OCI-LY1 (cell line): ENCODE data around the gene SAMD5.

Experiments used
- H2AFZ ChIP-seq: fragments of 200-600 bp; sonication (generic), shearing (Covaris generic); 2 replicates; pipeline ENCODE4 v1.6.0; 2014; ENCODE audit warnings: antibody characterized with exemption, mild to moderate bottlenecking, low read length
- H3F3A ChIP-seq: fragments of 200-600 bp; sonication (generic), shearing (Covaris generic); 2 replicates; pipeline ENCODE4 v1.6.0; 2014; ENCODE audit warnings: mild to moderate bottlenecking, antibody characterized with exemption, low read length, moderate library complexity; ENCODE audit not compliant: insufficient read depth
- H3K27ac ChIP-seq: fragments of 200-600 bp; sonication (generic); 2 replicates; pipeline ENCODE4 v1.5.1; 2014; ENCODE audit warnings: low read length, mixed run types, mild to moderate bottlenecking, low read depth; ENCODE audit not compliant: poor library complexity, severe bottlenecking
- H3K27me3 ChIP-seq: fragments of 200-600 bp; sonication (generic); 2 replicates; pipeline ENCODE4 v1.6.0; 2014; ENCODE audit warnings: antibody characterized with exemption, mild to moderate bottlenecking, low read length, moderate library complexity; ENCODE audit not compliant: insufficient read depth
- H3K36me3 ChIP-seq: fragments of 200-600 bp; sonication (generic); 2 replicates; pipeline ENCODE4 v1.6.1; 2014; ENCODE audit warnings: mild to moderate bottlenecking, antibody characterized with exemption, low read length, moderate library complexity, mixed read lengths; ENCODE audit not compliant: insufficient read depth
- H3K4me1 ChIP-seq: fragments of 200-600 bp; sonication (generic); 2 replicates; pipeline ENCODE4 v1.5.1; 2014; ENCODE audit warnings: mild to moderate bottlenecking, low read length, moderate library complexity; ENCODE audit not compliant: insufficient read depth, severe bottlenecking
- H3K4me2 ChIP-seq: fragments of 200-600 bp; sonication (generic), shearing (Covaris generic); 2 replicates; pipeline ENCODE4 v1.6.1; 2014; ENCODE audit warnings: low read length
- H3K4me3 ChIP-seq: fragments of 200-600 bp; sonication (generic); 2 replicates; pipeline ENCODE4 v1.5.1; 2014; ENCODE audit warnings: low read length, low read depth, mild to moderate bottlenecking, mixed read lengths; ENCODE audit not compliant: poor library complexity, severe bottlenecking
- H3K79me2 ChIP-seq: fragments of 200-600 bp; shearing (Covaris generic); 2 replicates; pipeline ENCODE4 v1.6.1; 2016; ENCODE audit warnings: mixed run types, low read length, mixed read lengths; ENCODE audit not compliant: insufficient read depth
- H3K9ac ChIP-seq: fragments of 200-600 bp; sonication (generic), shearing (Covaris generic); 2 replicates; pipeline ENCODE4 v1.6.1; 2014; ENCODE audit warnings: mild to moderate bottlenecking, low read length, mixed read lengths
- H3K9me2 ChIP-seq: fragments of 200-600 bp; sonication (generic), shearing (Covaris generic); 2 replicates; pipeline ENCODE4 v1.6.1; 2014; ENCODE audit warnings: low read depth, mild to moderate bottlenecking, low read length, mixed read lengths
- H3K9me3 ChIP-seq: fragments of 200-600 bp; shearing (Covaris generic); 2 replicates; pipeline ENCODE4 v1.6.1; 2014; ENCODE audit warnings: low read length, mixed read lengths
- H4K20me1 ChIP-seq: fragments of 200-600 bp; sonication (generic), shearing (Covaris generic); 2 replicates; pipeline ENCODE4 v1.6.0; 2016; ENCODE audit warnings: mild to moderate bottlenecking, low read length; ENCODE audit not compliant: insufficient read depth
- CTCF ChIP-seq: fragments of 200-600 bp; sonication (generic), shearing (Covaris generic); IDR thresholded peaks from 2 replicates; pipeline ENCODE4 v1.5.1; 2017; ENCODE audit warnings: mild to moderate bottlenecking, antibody characterized with exemption, low read length, moderate library complexity, mixed read lengths
- EZH2 ChIP-seq: fragments of 200-600 bp; sonication (generic), shearing (Covaris generic); IDR thresholded peaks from 2 replicates; pipeline ENCODE4 v1.8.0; 2017; ENCODE audit warnings: borderline replicate concordance, mixed run types, mild to moderate bottlenecking, antibody characterized with exemption, low read length, moderate library complexity, mixed read lengths

The SAMD5 gene

GRCh38 chr6:147553099-147553498, 44.6 kb downstream of the SAMD5 start:
- H3K9me3 ChIP-seq: no peaks in the 10 kb centered on the region
- no peaks in the 10 kb centered on the region for H3K79me2 ChIP-seq
- no peak overlapping the region for H3K4me3 ChIP-seq
- H3K4me1 ChIP-seq: no peaks in the 10 kb centered on the region
- no peaks in the 10 kb centered on the region for H3K27me3 ChIP-seq
- H4K20me1 ChIP-seq: no peaks in the 10 kb centered on the region
- no peak overlapping the region for H3K4me2 ChIP-seq
- TF ChIP-seq CTCF (no peak), EZH2 (no peak)
- no peaks in the 10 kb centered on the region for H3K36me3 ChIP-seq
- no peaks in the 10 kb centered on the region for H3F3A ChIP-seq
- H3K9me2 ChIP-seq: no peaks in the 10 kb centered on the region
- H3K27ac ChIP-seq: no peak overlapping the region
- no peak overlapping the region for H2AFZ ChIP-seq
- no peak overlapping the region for H3K9ac ChIP-seq

- Histone ChIP-seq H3K4me1 (no peaks in the 10 kb centered on the region), H3K4me2 (no peak overlapping the region), H4K20me1 (no peaks in the 10 kb centered on the region), H2AFZ (no peak overlapping the region), H3K27ac (no peak overlapping the region), H3K36me3 (no peaks in the 10 kb centered on the region), H3K4me3 (no peak overlapping the region), H3K9ac (no peak overlapping the region), H3K9me3 (no peaks in the 10 kb centered on the region), H3F3A (no peaks in the 10 kb centered on the region), H3K9me2 (no peaks in the 10 kb centered on the region), H3K27me3 (no peaks in the 10 kb centered on the region), H3K79me2 (no peaks in the 10 kb centered on the region)
- TF ChIP-seq CTCF (no peak), EZH2 (no peak)
Measured at GRCh38 chr6:147554281-147554680, 45.8 kb downstream of the SAMD5 start.

- Histone ChIP-seq H3K4me3 (no peak overlapping the region), H2AFZ (no peak overlapping the region), H3K27me3 (no peaks in the 10 kb centered on the region), H4K20me1 (no peaks in the 10 kb centered on the region), H3K4me1 (no peaks in the 10 kb centered on the region), H3K79me2 (no peaks in the 10 kb centered on the region), H3K27ac (no peak overlapping the region), H3K9ac (no peak overlapping the region), H3K9me2 (no peaks in the 10 kb centered on the region), H3K9me3 (no peaks in the 10 kb centered on the region), H3F3A (no peaks in the 10 kb centered on the region), H3K4me2 (no peak overlapping the region), H3K36me3 (no peaks in the 10 kb centered on the region)
- TF ChIP-seq CTCF (no peak), EZH2 (no peak)
Measured at GRCh38 chr6:147559006-147559405, 50.5 kb downstream of the SAMD5 start.
